ENCODE data around the gene DGKI.
A peak's percentile ranks its signal among the peaks of the same experiment; 100 is the strongest.

The DGKI gene

GRCh38 chr7:137732168-137732567 is 114.6 kb downstream of the DGKI start:
- TF ChIP-seq CTCF (IDR thresholded peaks at IDR 0.05; ENCODE audit: low read depth, low read length): no peak
- no peak overlapping the region for H3K4me3 ChIP-seq (replicated peaks in 1 of 2; ENCODE audit: low read depth in 2 of 2, low read length in 2 of 2)
- no peak for DNase-seq (ENCODE audit: low read depth in 2 of 2)

- no peak overlapping the region for H3K4me3 ChIP-seq (replicated peaks in 1 of 2; ENCODE audit: low read depth in 2 of 2, low read length in 2 of 2)
- peak in 1 of 2 donors; percentile 63 for DNase-seq (ENCODE audit: low read depth in 2 of 2)
- TF ChIP-seq CTCF (IDR thresholded peaks at IDR 0.05; ENCODE audit: low read depth, low read length): no peak
Measured at GRCh38 chr7:137731436-137731835, 115.3 kb downstream of the DGKI start.

GRCh38 chr7:137728426-137728825 is 118.3 kb downstream of the DGKI start:
- no peak overlapping the region for H3K4me3 ChIP-seq (replicated peaks in 1 of 2; ENCODE audit: low read depth in 2 of 2, low read length in 2 of 2)
- DNase-seq (ENCODE audit: low read depth in 2 of 2): no peak
- no peak for TF ChIP-seq CTCF (IDR thresholded peaks at IDR 0.05; ENCODE audit: low read depth, low read length)

- H3K4me3 ChIP-seq (replicated peaks in 1 of 2; ENCODE audit: low read depth in 2 of 2, low read length in 2 of 2): no peak overlapping the region
- TF ChIP-seq CTCF (IDR thresholded peaks at IDR 0.05; ENCODE audit: low read depth, low read length): no peak
- no peak for DNase-seq (ENCODE audit: low read depth in 2 of 2)
Measured at GRCh38 chr7:137727413-137727812, 119.4 kb downstream of the DGKI start.

GRCh38 chr7:137718355-137718754 is 128.4 kb downstream of the DGKI start:
- no peak overlapping the region for H3K4me3 ChIP-seq (replicated peaks in 1 of 2; ENCODE audit: low read depth in 2 of 2, low read length in 2 of 2)
- no peak for TF ChIP-seq CTCF (IDR thresholded peaks at IDR 0.05; ENCODE audit: low read depth, low read length)
- DNase-seq (ENCODE audit: low read depth in 2 of 2): peak in 1 of 2 donors; percentile 40

- DNase-seq (ENCODE audit: low read depth in 2 of 2): peak; percentile 77 to 97
- no peak for TF ChIP-seq CTCF (IDR thresholded peaks at IDR 0.05; ENCODE audit: low read depth, low read length)
- no peak overlapping the region for H3K4me3 ChIP-seq (replicated peaks in 1 of 2; ENCODE audit: low read depth in 2 of 2, low read length in 2 of 2)
Measured at GRCh38 chr7:137717811-137718271, 128.9 kb downstream of the DGKI start.

GRCh38 chr7:137717045-137717444 is 129.7 kb downstream of the DGKI start:
- peak; percentile 26 to 63 for DNase-seq (ENCODE audit: low read depth in 2 of 2)
- H3K4me3 ChIP-seq (replicated peaks in 1 of 2; ENCODE audit: low read depth in 2 of 2, low read length in 2 of 2): no peak overlapping the region
- no peak for TF ChIP-seq CTCF (IDR thresholded peaks at IDR 0.05; ENCODE audit: low read depth, low read length)

Measured in cardiac fibroblast (primary cell).